ENCODE measurements around the gene CRYGB.

The CRYGB gene

DNA sequence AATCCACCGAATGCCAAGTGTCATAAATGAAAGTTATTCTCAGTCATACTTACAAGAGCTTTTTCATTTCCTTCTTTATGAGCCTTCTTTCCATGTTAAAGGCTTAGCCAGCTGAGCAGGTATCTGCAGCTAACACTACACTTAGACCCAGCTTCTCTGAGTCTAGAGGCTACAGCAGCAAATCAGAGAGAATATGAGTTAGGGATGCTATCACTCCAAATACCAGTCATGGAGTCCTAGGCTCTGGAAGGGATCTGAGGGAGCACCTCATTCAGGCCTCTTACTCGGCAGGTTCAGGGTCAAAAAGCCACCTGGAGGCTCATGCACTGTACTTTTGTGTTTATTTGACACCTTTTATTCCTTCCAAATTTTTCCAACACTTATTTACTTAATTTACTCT lies 40.9 kb upstream of the CRYGB start:
- TF ChIP-seq, protein P1, sequence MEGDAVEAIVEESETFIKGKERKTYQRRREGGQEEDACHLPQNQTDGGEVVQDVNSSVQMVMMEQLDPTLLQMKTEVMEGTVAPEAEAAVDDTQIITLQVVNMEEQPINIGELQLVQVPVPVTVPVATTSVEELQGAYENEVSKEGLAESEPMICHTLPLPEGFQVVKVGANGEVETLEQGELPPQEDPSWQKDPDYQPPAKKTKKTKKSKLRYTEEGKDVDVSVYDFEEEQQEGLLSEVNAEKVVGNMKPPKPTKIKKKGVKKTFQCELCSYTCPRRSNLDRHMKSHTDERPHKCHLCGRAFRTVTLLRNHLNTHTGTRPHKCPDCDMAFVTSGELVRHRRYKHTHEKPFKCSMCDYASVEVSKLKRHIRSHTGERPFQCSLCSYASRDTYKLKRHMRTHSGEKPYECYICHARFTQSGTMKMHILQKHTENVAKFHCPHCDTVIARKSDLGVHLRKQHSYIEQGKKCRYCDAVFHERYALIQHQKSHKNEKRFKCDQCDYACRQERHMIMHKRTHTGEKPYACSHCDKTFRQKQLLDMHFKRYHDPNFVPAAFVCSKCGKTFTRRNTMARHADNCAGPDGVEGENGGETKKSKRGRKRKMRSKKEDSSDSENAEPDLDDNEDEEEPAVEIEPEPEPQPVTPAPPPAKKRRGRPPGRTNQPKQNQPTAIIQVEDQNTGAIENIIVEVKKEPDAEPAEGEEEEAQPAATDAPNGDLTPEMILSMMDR (IDR thresholded peaks at IDR 0.05; ENCODE audit: low read depth, low read length), result no peak
- DNase-seq, result no peak
- no peak overlapping the region for H3K27ac ChIP-seq
- H3K27me3 ChIP-seq (ENCODE audit: insufficient read depth, low read depth, severe bottlenecking), result no peaks in the 10 kb centered on the region
- no peaks in the 10 kb centered on the region for H3K9me3 ChIP-seq (ENCODE audit: severe bottlenecking)
- no peaks in the 10 kb centered on the region for H3K36me3 ChIP-seq
- H3K4me3 ChIP-seq (ENCODE audit: low read depth, low read length), result no peak overlapping the region

DNA sequence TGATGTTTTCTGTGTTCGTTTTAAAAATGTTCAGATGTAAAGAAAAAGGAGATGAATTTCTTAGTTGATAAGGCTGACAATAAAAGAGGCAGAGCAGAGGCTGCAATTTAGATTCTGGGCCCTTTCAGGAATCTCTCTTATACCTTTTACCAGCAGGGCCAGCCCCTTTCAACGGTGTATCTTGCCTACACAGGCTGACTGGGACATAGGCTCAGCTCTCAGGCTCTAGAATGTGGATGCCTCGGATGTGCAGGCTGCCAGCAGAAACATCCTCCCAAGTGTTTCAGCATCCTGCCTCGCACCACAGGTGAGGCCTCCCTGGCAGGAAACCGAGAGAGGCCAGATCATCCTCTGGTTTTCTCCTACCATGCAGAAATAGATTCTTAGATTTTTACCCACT lies 40.5 kb upstream of the CRYGB start:
- no peaks in the 10 kb centered on the region for H3K36me3 ChIP-seq
- TF ChIP-seq, protein P1 (IDR thresholded peaks at IDR 0.05; ENCODE audit: low read depth, low read length), result no peak
- H3K27ac ChIP-seq, result no peak overlapping the region
- H3K27me3 ChIP-seq (ENCODE audit: insufficient read depth, low read depth, severe bottlenecking), result no peaks in the 10 kb centered on the region
- DNase-seq, result no peak
- no peaks in the 10 kb centered on the region for H3K9me3 ChIP-seq (ENCODE audit: severe bottlenecking)
- no peak overlapping the region for H3K4me3 ChIP-seq (ENCODE audit: low read depth, low read length)

DNA sequence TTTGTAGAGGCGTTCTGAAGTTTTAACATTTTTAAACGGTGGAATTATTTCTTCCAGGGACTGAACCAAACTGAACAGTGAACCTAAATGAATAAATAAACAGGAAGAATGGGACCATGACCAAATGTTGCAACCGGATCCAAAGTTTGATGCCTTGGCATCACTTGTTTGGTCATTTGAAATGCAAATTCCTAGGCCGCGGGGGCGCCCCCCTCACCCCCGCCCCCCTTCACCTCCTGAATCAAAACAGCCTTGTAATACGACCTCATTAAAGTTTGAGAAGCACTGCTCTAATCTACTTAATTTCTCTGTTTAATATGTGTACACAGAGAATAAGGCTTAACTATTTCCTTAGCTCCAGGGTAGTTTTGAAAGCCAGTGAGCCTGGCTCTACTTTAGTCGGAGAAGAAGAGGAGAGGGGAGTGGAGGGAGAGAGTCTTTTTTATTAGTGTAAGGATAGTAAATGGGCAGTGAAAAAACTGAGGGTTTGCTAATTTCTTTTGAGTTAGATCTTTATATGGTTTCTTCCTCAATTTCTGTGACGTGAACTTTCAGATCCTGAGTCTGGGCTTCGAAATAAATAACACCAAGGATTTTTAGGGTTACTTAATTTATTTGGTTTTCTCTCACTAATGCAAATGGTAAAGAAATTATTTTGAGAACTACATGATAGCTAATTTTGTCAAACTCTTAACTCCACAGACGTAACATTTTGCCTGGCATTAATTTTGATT lies 38.2 kb upstream of the CRYGB start:
- Histone ChIP-seq H3K27ac (no peak overlapping the region), H3K36me3 (no peaks in the 10 kb centered on the region)
- TF ChIP-seq, protein P1 (IDR thresholded peaks at IDR 0.05; ENCODE audit: low read depth, low read length), result no peak

DNA sequence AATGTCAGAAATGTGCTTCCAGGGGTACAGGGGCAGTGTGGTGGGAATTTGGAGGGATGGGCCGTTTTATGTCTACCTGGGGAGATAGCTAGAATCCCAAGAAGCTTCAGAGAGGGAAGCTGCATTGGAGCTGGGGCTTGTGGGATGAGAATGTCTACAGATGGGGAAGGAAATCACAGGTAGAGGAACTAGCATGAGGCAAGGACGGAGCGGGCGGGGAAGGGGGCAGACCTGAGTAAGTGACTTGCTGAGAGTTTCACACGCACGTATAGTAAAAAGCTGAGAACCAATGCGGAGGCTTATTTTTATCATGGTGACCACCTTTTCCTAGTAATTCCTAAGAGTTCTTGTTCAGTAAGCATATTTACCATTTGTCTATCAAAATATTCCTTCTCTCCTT lies 37.6 kb upstream of the CRYGB start:
- no peaks in the 10 kb centered on the region for H3K27me3 ChIP-seq (ENCODE audit: insufficient read depth, low read depth, severe bottlenecking)

More for the DNA sequence above, 38.2 kb upstream of the CRYGB start:
- H3K9me3 ChIP-seq (ENCODE audit: severe bottlenecking), result no peaks in the 10 kb centered on the region
- DNase-seq, result no peak
- no peak overlapping the region for H3K4me3 ChIP-seq (ENCODE audit: low read depth, low read length)
- no peaks in the 10 kb centered on the region for H3K27me3 ChIP-seq (ENCODE audit: insufficient read depth, low read depth, severe bottlenecking)

DNA sequence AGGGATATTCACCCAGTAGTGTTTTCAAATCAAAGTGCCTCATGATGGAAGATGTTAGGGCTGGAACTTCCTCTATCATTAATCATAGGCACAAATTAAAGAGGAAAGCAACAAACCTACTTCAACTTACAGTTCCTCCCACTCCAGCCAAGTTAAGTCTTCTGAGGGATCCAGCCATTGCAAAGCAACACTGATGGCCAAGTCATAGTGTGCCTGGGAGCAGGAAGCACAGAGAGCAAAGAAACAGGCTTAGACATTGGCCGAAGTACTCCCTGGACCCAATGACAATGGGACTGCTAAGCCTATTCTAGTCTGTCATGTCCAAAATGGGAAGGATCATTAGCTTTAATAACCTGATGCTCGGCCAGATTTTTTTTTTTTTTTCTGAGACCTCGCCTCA lies 36.9 kb upstream of the CRYGB start:
- Histone ChIP-seq H3K36me3 (no peaks in the 10 kb centered on the region), H3K27ac (no peak overlapping the region), H3K9me3 (ENCODE audit: severe bottlenecking) (no peaks in the 10 kb centered on the region), H3K27me3 (ENCODE audit: insufficient read depth, low read depth, severe bottlenecking) (no peaks in the 10 kb centered on the region), H3K4me3 (ENCODE audit: low read depth, low read length) (no peak overlapping the region)
- TF ChIP-seq, protein P1 (IDR thresholded peaks at IDR 0.05; ENCODE audit: low read depth, low read length), result no peak
- DNase-seq, result no peak

More for the DNA sequence above, 37.6 kb upstream of the CRYGB start:
- Histone ChIP-seq H3K4me3 (ENCODE audit: low read depth, low read length) (no peak overlapping the region), H3K36me3 (no peaks in the 10 kb centered on the region), H3K9me3 (ENCODE audit: severe bottlenecking) (no peaks in the 10 kb centered on the region), H3K27ac (no peak overlapping the region)
- TF ChIP-seq, protein P1 (IDR thresholded peaks at IDR 0.05; ENCODE audit: low read depth, low read length), result no peak
- DNase-seq, result no peak

Measured in WERI-Rb-1 (cell line).